GM19351 (cell line): ENCODE measurements around the gene CFAP410.

ENCODE experiments used
- ATAC-seq: cut with Tn5 transposase; IDR thresholded peaks from one replicate; pipeline ENCODE4 v1.9.1; 2021; ENCODE audit warnings: mild to moderate bottlenecking, moderate library complexity; ENCODE audit not compliant: unreplicated experiment

The CFAP410 gene

GRCh38 chr21:44332383-44332782 lies 6.8 kb downstream of the CFAP410 start:
- ATAC-seq: no peak

DNA sequence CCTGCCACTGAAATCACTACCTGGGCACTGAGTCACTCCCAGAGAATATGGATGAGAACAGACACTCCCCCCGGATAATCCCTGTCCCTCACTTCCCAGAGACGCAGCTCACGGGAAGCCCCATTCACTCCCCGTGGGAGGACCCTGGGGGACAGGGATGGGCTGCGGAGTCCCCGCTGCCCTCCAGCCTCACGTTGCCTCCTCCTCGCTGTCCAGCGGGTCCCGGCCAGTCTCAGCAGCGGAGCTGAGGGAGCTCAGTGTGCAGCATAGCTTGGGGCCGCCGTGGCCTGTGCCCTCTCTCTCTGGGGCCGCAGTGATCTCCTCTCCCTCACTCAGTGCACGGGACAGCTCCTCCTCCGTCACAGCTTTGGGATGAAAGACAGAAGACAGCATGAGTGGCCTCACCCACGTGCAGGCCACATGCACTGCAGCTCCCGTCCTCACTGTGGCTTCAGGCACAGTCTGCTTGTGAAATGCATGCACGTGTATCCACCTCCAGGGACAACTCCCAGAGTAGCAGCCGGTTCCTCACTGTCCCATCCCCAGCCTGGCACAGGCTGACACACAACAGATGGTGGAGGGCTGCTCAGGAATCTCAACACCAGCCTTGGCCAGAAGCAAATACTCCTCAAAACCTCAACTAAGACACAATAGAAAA lies 7.4 kb downstream of the CFAP410 start:
- no peak for ATAC-seq

- no peak for ATAC-seq
Observed at GRCh38 chr21:44331209-44331608, 8.0 kb downstream of the CFAP410 start.

DNA sequence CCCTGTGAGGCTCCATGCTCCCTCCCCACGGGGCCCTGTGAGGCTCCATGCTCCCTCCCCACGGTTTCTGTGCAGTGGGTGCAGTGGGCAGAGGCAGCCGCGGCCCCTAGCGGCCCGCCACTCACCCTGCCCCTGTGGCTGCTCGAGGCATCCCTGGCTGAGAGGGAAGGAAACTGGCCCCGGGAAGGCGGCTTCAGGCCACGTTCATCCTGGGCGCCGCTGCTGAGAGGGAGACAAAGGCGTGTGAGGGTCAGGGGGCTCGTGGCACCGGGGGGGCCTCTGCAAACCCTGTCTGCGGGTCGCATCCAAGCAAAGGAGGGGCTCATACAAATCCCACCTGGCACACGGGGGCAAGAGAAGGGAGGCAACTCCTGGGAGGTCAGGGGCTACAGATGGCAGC lies 8.5 kb downstream of the CFAP410 start:
- ATAC-seq: no peak

DNA sequence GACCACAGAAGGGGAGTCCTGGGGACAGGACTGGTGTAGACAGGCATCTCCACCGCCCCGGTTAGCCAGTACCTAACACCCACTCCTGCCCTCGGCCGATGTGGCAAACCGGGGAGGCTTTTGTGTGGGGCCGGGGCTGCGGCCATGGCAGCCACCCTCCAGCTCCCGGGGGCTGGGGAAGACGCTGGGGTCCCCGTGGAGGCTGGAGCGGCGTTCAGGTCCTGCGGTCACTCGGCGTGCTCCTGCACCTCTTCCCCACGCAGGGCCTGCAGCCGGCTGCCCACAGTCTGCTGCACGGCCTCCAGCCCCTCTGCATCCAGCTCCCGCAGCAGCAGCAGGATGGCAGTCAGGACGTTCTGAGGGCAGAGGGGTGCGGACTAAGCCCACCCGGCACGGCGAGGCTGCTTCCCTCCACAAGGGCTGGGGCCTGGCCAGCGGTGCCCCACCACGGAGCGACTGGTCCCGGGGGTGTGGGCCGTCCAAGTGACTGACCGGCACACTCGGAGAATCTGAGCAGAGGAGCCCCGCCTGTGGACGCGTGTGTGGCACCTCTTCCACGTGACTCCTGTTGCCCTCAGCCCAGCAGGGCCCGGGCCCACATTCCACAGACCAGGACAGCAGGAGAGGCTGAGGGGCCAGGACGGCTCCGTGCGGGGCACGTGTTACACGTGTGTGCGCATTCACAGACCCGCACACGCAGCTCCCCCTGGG lies 9.1 kb downstream of the CFAP410 start:
- ATAC-seq: no peak

- no peak for ATAC-seq
Observed at GRCh38 chr21:44329086-44329889, 9.9 kb downstream of the CFAP410 start.

DNA sequence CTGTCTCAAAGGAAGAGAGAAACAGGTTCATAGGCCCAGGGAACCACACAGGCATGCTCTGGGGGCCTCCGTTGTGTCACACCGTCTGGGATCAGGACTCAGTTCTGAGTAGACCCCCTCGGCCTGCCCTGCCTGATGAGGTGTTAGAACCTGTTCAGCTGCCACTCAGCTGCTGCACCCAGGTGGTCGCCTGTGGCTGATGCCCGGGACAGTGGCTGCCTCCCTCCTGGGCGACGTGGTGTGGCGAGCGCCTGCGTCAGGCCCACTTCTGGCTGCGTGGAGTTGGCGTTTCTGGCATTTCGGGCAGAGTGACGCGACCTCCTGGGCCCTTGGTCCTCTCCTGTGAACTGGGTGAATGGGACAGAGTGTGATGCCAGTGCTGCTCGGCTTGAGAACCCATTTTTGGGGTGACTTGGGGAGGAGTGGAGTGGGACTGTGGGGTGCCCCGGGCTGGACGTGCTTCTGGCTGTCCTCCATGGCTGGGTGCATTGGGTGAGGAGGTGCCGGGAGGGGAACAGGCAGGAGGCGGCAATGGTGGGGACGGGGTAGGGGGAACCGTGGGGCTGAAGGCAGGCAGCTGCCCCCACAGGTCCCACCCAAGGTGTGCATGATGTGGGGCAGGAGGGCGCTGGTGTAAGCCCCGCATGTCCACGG lies 10.8 kb downstream of the CFAP410 start:
- no peak for ATAC-seq

DNA sequence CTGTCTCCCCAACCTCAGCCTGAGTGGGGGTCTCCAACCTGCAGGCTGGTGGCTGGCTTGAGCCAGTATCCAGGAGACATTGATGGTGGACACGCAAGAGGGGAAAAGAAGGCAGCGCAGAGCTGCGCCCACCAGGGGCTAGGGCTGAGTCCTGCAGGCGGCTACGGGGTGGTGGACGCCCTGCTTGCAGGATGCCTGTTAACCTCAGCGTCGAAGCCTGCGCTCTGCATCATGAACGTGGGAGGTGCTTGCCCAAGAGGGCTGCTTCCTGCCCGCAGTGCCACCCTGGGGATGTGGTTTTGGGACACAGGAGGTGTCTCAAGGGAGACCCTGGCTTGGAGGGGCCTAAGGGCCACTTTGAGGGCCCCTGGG lies 11.6 kb downstream of the CFAP410 start:
- ATAC-seq: no peak

DNA sequence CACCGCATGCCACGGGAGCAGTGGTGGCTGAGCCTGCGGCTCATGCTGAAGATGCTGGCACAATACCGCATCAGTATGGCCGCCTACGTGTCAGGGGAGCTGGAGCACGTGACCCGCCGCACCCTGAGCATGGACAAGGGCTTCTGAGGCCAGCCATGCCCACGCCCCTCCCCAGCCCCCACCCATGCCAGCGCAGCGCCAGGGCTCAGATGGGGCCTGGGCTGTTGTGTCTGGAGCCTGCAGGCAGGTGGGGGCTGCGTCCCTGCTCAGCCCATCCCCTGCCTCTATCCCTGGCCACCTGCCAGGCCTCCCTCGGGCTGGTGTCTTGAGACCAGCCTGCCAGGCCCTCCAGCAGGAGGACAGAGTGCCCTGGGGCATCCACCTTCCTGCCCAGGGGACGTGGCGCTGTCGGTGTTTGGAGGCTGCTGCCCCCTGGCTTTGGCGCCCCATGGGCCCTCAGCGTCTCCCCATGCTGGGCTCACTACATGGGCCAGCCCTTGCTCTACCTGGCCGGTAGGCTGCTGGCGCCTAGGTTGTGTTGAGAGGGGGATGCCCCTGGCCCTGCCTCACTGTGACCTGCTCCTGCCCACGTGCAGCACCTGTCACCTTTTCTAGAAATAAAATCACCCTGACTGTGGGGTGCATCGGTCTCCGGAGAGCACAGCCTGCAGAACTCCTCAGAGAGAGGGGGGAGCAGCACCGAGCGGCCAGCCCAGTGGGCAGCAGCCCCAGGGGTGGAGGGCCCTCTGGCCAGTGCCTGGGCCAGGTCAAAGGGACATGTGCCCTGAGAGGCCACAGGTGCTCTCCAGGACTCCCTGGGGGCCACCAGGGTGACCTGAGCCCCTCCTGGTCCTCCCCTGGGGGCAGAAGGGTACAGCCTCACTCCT lies 12.2 kb downstream of the CFAP410 start:
- ATAC-seq: no peak

DNA sequence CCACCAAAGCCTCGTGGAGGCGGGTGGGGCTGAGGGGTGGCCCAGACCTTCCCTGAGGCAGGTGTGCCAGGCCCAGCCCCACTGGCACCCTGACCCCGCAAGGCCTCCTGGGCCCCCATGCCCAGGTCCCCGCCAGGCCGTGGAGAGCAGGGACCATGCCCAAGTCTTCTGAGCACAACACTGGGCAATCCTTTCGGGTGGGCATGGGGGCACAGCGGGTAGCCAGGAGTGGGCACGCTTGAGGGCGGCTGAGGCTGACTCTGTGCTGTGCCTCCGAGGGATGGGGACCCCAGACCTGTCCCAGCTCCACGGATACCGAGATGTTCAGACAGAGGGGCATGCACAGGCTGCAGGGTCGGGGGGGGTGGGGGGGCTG lies 12.9 kb downstream of the CFAP410 start:
- ATAC-seq: no peak

- ATAC-seq: no peak
Observed at GRCh38 chr21:44325386-44326271, 13.6 kb downstream of the CFAP410 start.

DNA sequence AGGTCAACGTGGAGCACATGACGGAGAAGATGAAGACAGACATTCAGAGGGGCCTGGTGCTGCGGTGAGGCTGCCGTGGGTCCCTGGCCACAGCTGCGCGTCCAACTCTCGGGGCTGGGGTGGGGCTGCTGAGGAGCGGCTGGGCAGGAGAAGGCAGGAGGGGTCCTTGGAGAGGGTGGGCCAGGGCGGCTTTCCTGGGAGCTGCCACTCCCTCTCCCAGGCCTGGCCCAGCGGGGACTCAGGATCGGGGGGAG lies 14.4 kb downstream of the CFAP410 start:
- no peak for ATAC-seq

DNA sequence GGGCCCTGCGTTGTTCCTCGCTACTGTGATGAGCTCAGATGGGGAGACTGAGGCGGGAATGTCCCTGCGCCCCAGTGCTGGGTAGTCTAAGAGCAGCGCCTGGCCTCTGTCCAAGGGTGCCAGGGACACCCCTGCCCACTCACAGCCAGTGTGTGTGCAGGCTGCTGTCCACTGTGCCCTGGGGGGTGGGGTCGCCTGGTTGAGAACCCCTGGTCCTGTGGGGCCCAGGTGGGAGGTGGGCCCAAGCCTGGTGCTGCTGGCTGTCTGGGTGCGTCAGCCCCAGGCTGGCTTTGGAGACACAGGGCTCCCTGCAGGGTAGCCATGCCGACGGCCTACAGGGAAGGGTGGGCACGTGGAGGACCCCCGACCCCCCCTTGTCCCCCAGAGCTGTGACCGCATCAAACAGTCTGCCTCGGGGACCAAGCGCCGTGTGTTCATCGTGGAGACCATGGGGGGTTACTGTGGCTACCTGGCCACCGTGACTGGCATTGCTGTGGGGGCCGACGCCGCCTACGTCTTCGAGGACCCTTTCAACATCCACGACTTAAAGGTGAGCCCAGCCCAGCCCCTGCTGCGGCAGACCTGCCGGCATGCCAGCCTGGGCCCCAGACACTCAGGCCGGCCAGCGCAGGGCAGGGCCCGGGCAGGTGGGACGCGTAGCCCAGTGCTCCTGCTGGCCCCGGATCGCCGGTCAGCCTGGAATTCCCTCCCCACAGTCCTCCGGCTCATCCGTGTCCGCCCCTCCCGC lies 14.9 kb downstream of the CFAP410 start:
- no peak for ATAC-seq

DNA sequence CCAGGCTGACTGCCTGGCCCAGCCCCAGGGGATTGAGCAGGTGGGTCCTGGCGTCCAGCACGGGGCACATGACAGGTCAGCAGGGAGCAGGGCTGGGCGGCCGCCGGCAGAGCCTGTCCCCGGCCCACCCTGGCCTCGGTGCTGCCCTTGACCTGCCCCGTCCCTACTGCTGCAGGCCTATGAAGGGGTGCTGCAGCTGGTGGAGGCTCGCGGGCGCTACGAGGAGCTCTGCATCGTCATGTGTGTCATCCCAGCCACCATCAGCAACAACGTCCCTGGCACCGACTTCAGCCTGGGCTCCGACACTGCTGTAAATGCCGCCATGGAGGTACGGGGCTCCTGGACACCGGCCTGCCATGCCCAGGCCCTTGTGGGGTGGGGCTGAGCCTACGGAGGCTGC lies 15.6 kb downstream of the CFAP410 start:
- ATAC-seq: no peak

GRCh38 chr21:44322621-44323325 lies 16.4 kb downstream of the CFAP410 start:
- no peak for ATAC-seq

GRCh38 chr21:44321846-44322450 lies 17.2 kb downstream of the CFAP410 start:
- no peak for ATAC-seq

DNA sequence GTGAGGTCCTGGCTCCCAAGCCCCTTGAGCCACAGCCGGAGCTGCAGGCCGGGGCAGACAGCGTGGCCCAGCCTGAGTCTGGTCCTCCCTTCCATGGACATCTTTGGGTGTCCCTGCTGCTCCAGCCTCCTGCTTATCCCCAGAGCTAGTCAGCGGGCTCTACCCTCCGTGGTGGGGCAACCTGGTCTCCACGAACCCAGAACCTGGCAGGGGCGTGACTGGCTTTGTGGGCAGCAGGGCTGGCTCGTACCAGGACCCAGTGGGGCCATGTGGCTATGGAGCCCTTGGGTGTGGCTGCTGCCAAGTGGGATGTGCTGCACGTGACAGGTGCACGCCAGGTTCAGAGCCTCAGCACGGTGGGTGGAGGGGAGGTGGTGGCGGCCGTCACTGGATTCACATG lies 18.3 kb downstream of the CFAP410 start:
- ATAC-seq: no peak

GRCh38 chr21:44319407-44320065 lies 19.7 kb downstream of the CFAP410 start:
- ATAC-seq: no peak
